ENCODE measurements around the gene FRAT1.

The FRAT1 gene

DNA sequence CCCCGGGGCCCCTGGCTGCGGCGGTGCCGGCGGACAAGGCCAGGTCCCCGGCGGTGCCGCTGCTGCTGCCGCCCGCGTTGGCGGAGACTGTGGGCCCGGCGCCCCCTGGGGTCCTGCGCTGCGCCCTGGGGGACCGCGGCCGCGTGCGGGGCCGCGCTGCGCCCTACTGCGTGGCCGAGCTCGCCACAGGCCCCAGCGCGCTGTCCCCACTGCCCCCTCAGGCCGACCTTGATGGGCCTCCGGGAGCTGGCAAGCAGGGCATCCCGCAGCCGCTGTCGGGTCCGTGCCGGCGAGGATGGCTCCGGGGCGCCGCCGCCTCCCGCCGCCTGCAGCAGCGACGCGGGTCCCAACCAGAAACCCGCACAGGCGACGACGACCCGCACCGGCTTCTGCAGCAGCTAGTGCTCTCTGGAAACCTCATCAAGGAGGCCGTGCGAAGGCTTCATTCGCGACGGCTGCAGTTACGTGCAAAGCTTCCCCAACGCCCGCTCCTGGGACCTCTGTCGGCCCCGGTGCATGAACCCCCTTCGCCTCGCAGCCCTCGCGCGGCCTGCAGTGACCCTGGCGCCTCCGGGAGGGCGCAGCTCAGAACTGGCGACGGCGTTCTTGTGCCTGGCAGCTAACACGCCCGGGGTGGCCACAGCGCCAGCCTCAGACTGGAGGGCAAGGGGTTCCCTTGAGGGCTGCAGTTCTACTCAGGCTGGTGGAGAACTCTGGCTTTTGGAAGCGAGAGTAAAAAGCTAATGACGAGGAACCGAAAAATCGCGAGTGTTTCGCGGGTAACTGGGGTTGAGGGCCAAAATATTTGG is 804 bp downstream of the FRAT1 start:
- peak; percentile 20 for ATAC-seq (ENCODE audit: low read depth)
- TF ChIP-seq, protein P1, sequence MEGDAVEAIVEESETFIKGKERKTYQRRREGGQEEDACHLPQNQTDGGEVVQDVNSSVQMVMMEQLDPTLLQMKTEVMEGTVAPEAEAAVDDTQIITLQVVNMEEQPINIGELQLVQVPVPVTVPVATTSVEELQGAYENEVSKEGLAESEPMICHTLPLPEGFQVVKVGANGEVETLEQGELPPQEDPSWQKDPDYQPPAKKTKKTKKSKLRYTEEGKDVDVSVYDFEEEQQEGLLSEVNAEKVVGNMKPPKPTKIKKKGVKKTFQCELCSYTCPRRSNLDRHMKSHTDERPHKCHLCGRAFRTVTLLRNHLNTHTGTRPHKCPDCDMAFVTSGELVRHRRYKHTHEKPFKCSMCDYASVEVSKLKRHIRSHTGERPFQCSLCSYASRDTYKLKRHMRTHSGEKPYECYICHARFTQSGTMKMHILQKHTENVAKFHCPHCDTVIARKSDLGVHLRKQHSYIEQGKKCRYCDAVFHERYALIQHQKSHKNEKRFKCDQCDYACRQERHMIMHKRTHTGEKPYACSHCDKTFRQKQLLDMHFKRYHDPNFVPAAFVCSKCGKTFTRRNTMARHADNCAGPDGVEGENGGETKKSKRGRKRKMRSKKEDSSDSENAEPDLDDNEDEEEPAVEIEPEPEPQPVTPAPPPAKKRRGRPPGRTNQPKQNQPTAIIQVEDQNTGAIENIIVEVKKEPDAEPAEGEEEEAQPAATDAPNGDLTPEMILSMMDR (IDR thresholded peaks at IDR 0.05; ENCODE audit: poor library complexity, severe bottlenecking): no peak
- Histone ChIP-seq H3K27me3 (ENCODE audit: insufficient read depth, poor library complexity, severe bottlenecking) (no peaks in the 10 kb centered on the region), H3K4me1 (ENCODE audit: insufficient read depth, poor library complexity, severe bottlenecking) (no peaks in the 10 kb centered on the region), H3K27ac (ENCODE audit: poor library complexity, severe bottlenecking) (peak overlapping the region; percentile 40), H3K36me3 (ENCODE audit: low read depth) (no peaks in the 10 kb centered on the region), H3K9me3 (ENCODE audit: severe bottlenecking) (no peaks in the 10 kb centered on the region), H3K4me3 (ENCODE audit: severe bottlenecking) (peak overlapping the region; percentile 72)
- no peak for DNase-seq (ENCODE audit: low spot score)

DNA sequence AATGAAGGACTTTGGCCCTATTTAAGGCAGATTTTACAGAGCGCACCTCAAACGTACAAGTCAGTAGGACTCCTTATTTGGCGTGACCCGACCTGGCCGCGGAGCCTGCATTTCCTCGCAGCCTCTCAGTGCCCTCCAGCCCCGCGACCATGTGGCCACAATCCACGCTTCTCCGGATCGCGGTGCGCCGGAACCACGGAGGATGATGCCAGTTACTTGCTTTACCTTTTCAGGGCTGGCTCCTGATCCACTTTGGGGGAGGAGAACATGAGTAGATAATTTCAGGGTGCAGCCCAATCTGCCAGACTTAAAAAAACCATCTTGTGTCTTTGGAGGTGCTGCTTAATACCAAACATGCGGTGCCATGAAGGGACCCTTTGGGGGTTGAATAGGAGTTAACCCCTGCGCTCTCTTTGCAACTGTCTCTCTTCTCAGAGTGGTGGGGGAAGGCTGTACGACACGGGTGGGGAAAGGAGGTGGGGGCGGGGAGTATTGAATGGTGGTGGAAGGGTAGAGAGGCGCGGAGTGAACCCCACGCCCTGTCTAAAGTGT is 1.5 kb downstream of the FRAT1 start:
- TF ChIP-seq, protein P1 (IDR thresholded peaks at IDR 0.05; ENCODE audit: poor library complexity, severe bottlenecking): no peak
- Histone ChIP-seq H3K27me3 (ENCODE audit: insufficient read depth, poor library complexity, severe bottlenecking) (no peaks in the 10 kb centered on the region), H3K4me3 (ENCODE audit: severe bottlenecking) (peak overlapping the region; percentile 72), H3K36me3 (ENCODE audit: low read depth) (no peaks in the 10 kb centered on the region), H3K27ac (ENCODE audit: poor library complexity, severe bottlenecking) (no peak overlapping the region), H3K9me3 (ENCODE audit: severe bottlenecking) (no peaks in the 10 kb centered on the region), H3K4me1 (ENCODE audit: insufficient read depth, poor library complexity, severe bottlenecking) (no peaks in the 10 kb centered on the region)
- DNase-seq (ENCODE audit: low spot score): no peak
- ATAC-seq (ENCODE audit: low read depth): no peak

DNA sequence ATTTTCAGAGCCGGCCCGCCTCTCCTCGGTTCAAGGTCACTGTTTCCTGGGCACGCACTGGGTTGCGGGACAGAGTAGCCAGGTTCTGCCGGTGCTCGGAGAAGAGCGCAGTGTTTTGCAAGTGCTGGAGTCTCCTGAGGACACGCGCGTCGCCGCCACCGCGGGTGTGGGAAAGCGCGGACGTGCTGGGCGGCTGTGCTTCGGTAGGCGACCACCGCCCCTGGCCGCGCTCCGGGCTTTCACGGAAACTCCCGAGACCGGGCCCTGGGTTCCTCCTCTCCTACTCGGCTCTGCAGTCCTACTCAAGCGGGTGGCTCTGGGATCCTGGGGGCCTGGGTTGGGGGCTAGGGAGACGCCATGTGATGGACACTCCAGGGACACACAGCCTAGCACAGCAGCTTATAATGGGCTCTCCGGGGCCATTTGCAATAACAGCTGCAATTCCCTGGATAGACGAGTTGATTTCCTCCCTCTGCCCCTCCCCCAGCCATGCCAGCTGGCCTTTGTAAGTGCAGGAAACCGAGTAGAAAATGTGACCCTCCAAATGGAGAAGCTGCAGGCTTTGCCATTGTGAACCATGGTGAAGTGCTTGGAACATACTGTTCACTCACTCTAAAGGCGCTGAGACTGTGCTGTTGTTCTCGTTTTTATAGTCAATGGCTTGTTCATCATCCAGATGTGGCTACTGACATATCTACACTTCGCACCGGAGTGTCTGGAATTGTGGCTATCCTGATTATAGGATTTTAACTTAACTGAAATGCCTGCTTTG is 2.1 kb downstream of the FRAT1 start:
- TF ChIP-seq, protein P1 (IDR thresholded peaks at IDR 0.05; ENCODE audit: poor library complexity, severe bottlenecking): no peak
- DNase-seq (ENCODE audit: low spot score): no peak
- Histone ChIP-seq H3K9me3 (ENCODE audit: severe bottlenecking) (no peaks in the 10 kb centered on the region), H3K36me3 (ENCODE audit: low read depth) (no peaks in the 10 kb centered on the region), H3K4me1 (ENCODE audit: insufficient read depth, poor library complexity, severe bottlenecking) (no peaks in the 10 kb centered on the region), H3K4me3 (ENCODE audit: severe bottlenecking) (no peak overlapping the region), H3K27me3 (ENCODE audit: insufficient read depth, poor library complexity, severe bottlenecking) (no peaks in the 10 kb centered on the region), H3K27ac (ENCODE audit: poor library complexity, severe bottlenecking) (no peak overlapping the region)
- no peak for ATAC-seq (ENCODE audit: low read depth)

DNA sequence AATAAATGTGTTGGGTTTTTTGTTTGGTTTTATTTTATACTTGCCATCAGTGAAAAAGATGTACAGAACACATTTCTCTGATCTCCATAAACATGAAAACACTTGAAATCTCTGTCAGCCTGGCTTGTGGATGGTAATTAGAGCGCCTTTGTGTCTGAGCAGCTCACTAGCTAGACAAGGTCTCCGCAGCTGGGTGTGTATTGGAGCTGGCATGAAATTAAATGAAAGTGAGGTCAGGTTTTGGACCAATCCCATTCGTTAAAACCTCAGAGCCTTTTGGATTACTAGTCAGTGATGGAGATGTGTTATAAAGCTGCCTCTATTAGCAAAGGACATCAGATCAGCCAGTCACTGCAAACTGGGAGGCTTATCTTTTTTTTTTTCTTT is 2.7 kb downstream of the FRAT1 start:
- TF ChIP-seq, protein P1 (IDR thresholded peaks at IDR 0.05; ENCODE audit: poor library complexity, severe bottlenecking): no peak
- Histone ChIP-seq H3K4me3 (ENCODE audit: severe bottlenecking) (no peak overlapping the region), H3K4me1 (ENCODE audit: insufficient read depth, poor library complexity, severe bottlenecking) (no peaks in the 10 kb centered on the region), H3K27ac (ENCODE audit: poor library complexity, severe bottlenecking) (no peak overlapping the region), H3K27me3 (ENCODE audit: insufficient read depth, poor library complexity, severe bottlenecking) (no peaks in the 10 kb centered on the region), H3K36me3 (ENCODE audit: low read depth) (no peaks in the 10 kb centered on the region), H3K9me3 (ENCODE audit: severe bottlenecking) (no peaks in the 10 kb centered on the region)
- DNase-seq (ENCODE audit: low spot score) (no peak), ATAC-seq (ENCODE audit: low read depth) (no peak)
